Spleen (tissue), 11 donors: ENCODE measurements around the gene CPLX1. TPM values are rescaled to one million over a fixed set of nuclear protein-coding genes. Genes with fewer than 3 reads are reported as not detected.
"Not testable (repeated sequence)": the region's sequence is repeated elsewhere in the genome, so short reads cannot be mapped to it uniquely, and the experiment has no call there.

Experiments used
- DNase-seq: peaks from one replicate; pipeline ENCODE4 v3.0.0-alpha.2; 2020
- H3K27ac ChIP-seq, 8 donors: fragments of 200-600 bp; sonication (generic) in 7 of 8; 1 replicate in 4 of 8; 2 replicates in 4 of 8; pipeline versions ENCODE4 v1.5.0 to v1.8.0; 2016 to 2021; ENCODE audit warnings: inconsistent platforms in 4 of 8, mild to moderate bottlenecking in 4 of 8, moderate library complexity in 1 of 8
- H3K27me3 ChIP-seq, 7 donors: fragments of 200-600 bp; sonication (generic) in 6 of 7; replicated peaks in 1 of 7; 1 replicate in 4 of 7; 2 replicates in 3 of 7; pipeline versions ENCODE4 v1.5.0 to v1.8.0; 2016 to 2021; ENCODE audit warnings: inconsistent platforms in 3 of 7, mild to moderate bottlenecking in 1 of 7
- H3K36me3 ChIP-seq, 6 donors: fragments of 200-600 bp; sonication (generic) in 5 of 6; 1 replicate in 4 of 6; 2 replicates in 2 of 6; pipeline versions ENCODE4 v1.5.0 to v1.8.0; 2016 to 2021; ENCODE audit warnings: inconsistent platforms in 2 of 6
- H3K4me1 ChIP-seq, 6 donors: fragments of 200-600 bp; sonication (generic) in 5 of 6; 1 replicate in 3 of 6; 2 replicates in 3 of 6; pipeline versions ENCODE4 v1.5.0 to v1.8.0; 2016 to 2021; ENCODE audit warnings: inconsistent platforms in 3 of 6
- H3K4me3 ChIP-seq, 8 donors: fragments of 200-600 bp; sonication (generic) in 7 of 8; 1 replicate in 4 of 8; 2 replicates in 4 of 8; pipeline versions ENCODE4 v1.5.0 to v1.8.0; 2016 to 2021; ENCODE audit warnings: inconsistent platforms in 4 of 8, mild to moderate bottlenecking in 4 of 8, moderate library complexity in 2 of 8
- H3K9me3 ChIP-seq, 8 donors: fragments of 200-600 bp; sonication (generic) in 7 of 8; 1 replicate in 4 of 8; 2 replicates in 4 of 8; pipeline versions ENCODE4 v1.5.0 to v1.8.0; 2016 to 2021; ENCODE audit warnings: inconsistent platforms in 4 of 8
- CTCF ChIP-seq, 11 experiments: fragments of 200-600 bp in 7 of 11; fragments of 450-650 bp in 4 of 11; sonication (generic) in 4 of 11; IDR thresholded peaks in 8 of 11; conservative IDR thresholded peaks in 3 of 11; 1 replicate in 7 of 11; 2 replicates in 4 of 11; pipeline versions ENCODE4 v1.4.0 to v1.8.0; 2016 to 2021; ENCODE audit warnings: antibody characterized with exemption in 11 of 11, inconsistent platforms in 4 of 11, mild to moderate bottlenecking in 1 of 11
- POLR2A ChIP-seq, 3 donors: fragments of 450-650 bp; IDR thresholded peaks; one replicate each; pipeline ENCODE4 v1.5.1; 2017; ENCODE audit warnings: antibody characterized with exemption in 3 of 3, mild to moderate bottlenecking in 1 of 3
- POLR2AphosphoS5 ChIP-seq, 3 donors: sonication (generic); formaldehyde crosslinking; IDR thresholded peaks; one replicate each; pipeline ENCODE4 v1.5.1; 2017; ENCODE audit warnings: antibody characterized with exemption in 3 of 3
- WGBS, 5 donors: extraction: QIAGEN DNeasy Blood & Tissue Kit in 3 of 5; methylation state at CpG; one replicate each; pipeline versions ENCODE4 v1.1.5 to v1.1.7; 2013 to 2018; 5-methylcytosine and 5-hydroxymethylcytosine counted together
- intact Hi-C: fragments of 100-400 bp; cut with DNase I; formaldehyde crosslinking; loops from one replicate; pipeline ENCODE4 v1.15.0; 2023; ENCODE audit warnings: low total_unique reads
- polyA plus RNA-seq, 3 donors: library from polyadenylated mRNA; stranded (reverse); fragments of 200-250 nt; gene quantifications; one replicate each; pipeline ENCODE4 v1.2.1, GENCODE V29; 2013
- total RNA-seq, 7 donors: library from RNA; depleted of rRNA in 3 of 7; stranded (reverse); fragments of >200 nt in 3 of 7; fragmentation: NEBNext Ultra II Directional in 4 of 7; extraction: Animal tissue kit (Norgen Biotek cat#: 25700) in 4 of 7; gene quantifications; one replicate each; pipeline versions ENCODE4 v1.1.0 to v1.2.1, GENCODE V29; 2016 to 2021
- donor health status: healthy with polysubstance abuse.
- donor health status: DM: no; HTN: no; CAD: no; lungs with moderate emphysema.
- donor health status: DM: no; HTN: no; CAD: no.
- donor health status: Bipolar disorder and iron deficiency.
- donor health status: healthy.
- donor health status: DM: no; HTN: no; CAD: no.
- donor health status: DM: yes; HTN: yes; CAD: no.

CPLX1 gene
- total and polyA plus RNA-seq, 10 donors: 1.3 to 20.7 (median 11.5) TPM

- no peak overlapping the region for H3K27ac ChIP-seq
- intact Hi-C loops: no loop called here
- no peaks in the 10 kb centered on the region for H3K9me3 ChIP-seq
- H3K4me1 ChIP-seq: peaks cover 0 to 10% (median 3%) of the 10 kb centered on the region in 6 donors
- DNase-seq: no peak
- H3K4me3 ChIP-seq: no peak overlapping the region
- no peaks in the 10 kb centered on the region for H3K27me3 ChIP-seq
- no peak for TF ChIP-seq CTCF (IDR thresholded peaks at IDR 0.05 in 8 of 11, conservative IDR thresholded peaks at IDR 0.05 in 3 of 11)
- no peak for TF ChIP-seq POLR2A (IDR thresholded peaks at IDR 0.05)
- no peak for TF ChIP-seq POLR2AphosphoS5 (IDR thresholded peaks at IDR 0.05)
- 81 to 87% (median 83%) methylated on average over 16 of the region's 16 CpGs for WGBS, 5 donors
- peaks cover 2 to 95% (median 68%) of the 10 kb centered on the region in 6 donors for H3K36me3 ChIP-seq
These were observed 87.1 kb downstream of the CPLX1 start for GRCh38 chr4:738781-739280.

GRCh38 chr4:736561-736960, 89.4 kb downstream of the CPLX1 start:
- DNase-seq, H3K27ac ChIP-seq, H3K9me3 ChIP-seq, H3K4me1 ChIP-seq, intact Hi-C loops, H3K27me3 ChIP-seq, H3K4me3 ChIP-seq: not testable (repeated sequence)
- H3K36me3 ChIP-seq: peaks cover 2 to 97% (median 84%) of the 10 kb centered on the region in 6 donors
- 96 to 99% (median 97%) methylated on average over 28 to 33 of the region's 34 CpGs for WGBS, 5 donors

GRCh38 chr4:735583-735982, 90.3 kb downstream of the CPLX1 start:
- H3K36me3 ChIP-seq: peaks cover 2 to 96% (median 83%) of the 10 kb centered on the region in 6 donors
- intact Hi-C loops: no loop called here
- no peaks in the 10 kb centered on the region for H3K27me3 ChIP-seq
- no peak overlapping the region for H3K27ac ChIP-seq
- 93 to 98% (median 96%) methylated on average over 8 of the region's 8 CpGs for WGBS, 5 donors
- no peak overlapping the region for H3K4me3 ChIP-seq
- DNase-seq: no peak
- no peaks in the 10 kb centered on the region for H3K4me1 ChIP-seq
- no peak for TF ChIP-seq CTCF (IDR thresholded peaks at IDR 0.05 in 8 of 11, conservative IDR thresholded peaks at IDR 0.05 in 3 of 11)
- peak in 1 of 3 donors; percentile 24 for TF ChIP-seq POLR2AphosphoS5 (IDR thresholded peaks at IDR 0.05)
- TF ChIP-seq POLR2A (IDR thresholded peaks at IDR 0.05): no peak
- H3K9me3 ChIP-seq: no peaks in the 10 kb centered on the region

Other genes with a start within 250 kb of the CPLX1 start
- not detected for gene TMEM271, start 249.8 kb downstream of the CPLX1 start, total RNA-seq
- gene TMEM271, start 249.8 kb downstream of the CPLX1 start, polyA plus RNA-seq: not detected
- 10 to 100 TPM in 6 of 7 donors, 1 to 10 TPM in 1; 10.0 to 19.8 (median 15.8) TPM for gene PDE6B, start 200.6 kb downstream of the CPLX1 start, total RNA-seq
- gene PDE6B, start 200.6 kb downstream of the CPLX1 start, polyA plus RNA-seq: 1 to 10 TPM; 4.4 to 7.7 (median 6.1) TPM
- gene ATP5ME, start 151.9 kb downstream of the CPLX1 start, total RNA-seq: 100 to 1,000 TPM in 4 of 7 donors, 10 to 100 TPM in 3; 51.7 to 187 (median 160) TPM
- gene ATP5ME, start 151.9 kb downstream of the CPLX1 start, polyA plus RNA-seq: 100 to 1,000 TPM; 444 to 497 (median 461) TPM
- 10 to 100 TPM in 6 of 7 donors, 1 to 10 TPM in 1; 9.2 to 28.2 (median 14.6) TPM for gene MYL5, start 151.6 kb downstream of the CPLX1 start, total RNA-seq
- 10 to 100 TPM; 18.9 to 32.6 (median 20.0) TPM for gene MYL5, start 151.6 kb downstream of the CPLX1 start, polyA plus RNA-seq
- 10 to 100 TPM; 11.2 to 28.8 (median 21.2) TPM for gene SLC49A3, start 137.0 kb downstream of the CPLX1 start, total RNA-seq
- gene SLC49A3, start 137.0 kb downstream of the CPLX1 start, polyA plus RNA-seq: 10 to 100 TPM in 2 of 3 donors, 1 to 10 TPM in 1; 5.6 to 19.3 (median 11.7) TPM
- gene PCGF3, start 120.3 kb downstream of the CPLX1 start, total RNA-seq: 100 to 1,000 TPM in 1 of 7 donors, 10 to 100 TPM in 6; 52.0 to 102 (median 80.3) TPM
- gene PCGF3, start 120.3 kb downstream of the CPLX1 start, polyA plus RNA-seq: 10 to 100 TPM; 29.7 to 84.2 (median 53.3) TPM
- gene GAK, start 106.2 kb upstream of the CPLX1 start, total RNA-seq: 100 to 1,000 TPM; 154 to 212 (median 179) TPM
- gene GAK, start 106.2 kb upstream of the CPLX1 start, polyA plus RNA-seq: 100 to 1,000 TPM; 112 to 249 (median 203) TPM
- 10 to 100 TPM; 38.2 to 76.8 (median 56.6) TPM for gene TMEM175, start 106.3 kb upstream of the CPLX1 start, total RNA-seq
- 10 to 100 TPM; 59.4 to 83.9 (median 78.6) TPM for gene TMEM175, start 106.3 kb upstream of the CPLX1 start, polyA plus RNA-seq
- gene DGKQ, start 147.4 kb upstream of the CPLX1 start, total RNA-seq: 10 to 100 TPM; 13.6 to 26.3 (median 17.0) TPM
- gene DGKQ, start 147.4 kb upstream of the CPLX1 start, polyA plus RNA-seq: 10 to 100 TPM in 1 of 3 donors, 1 to 10 TPM in 2; 6.3 to 15.4 (median 9.3) TPM
- 10 to 100 TPM; 18.3 to 58.3 (median 37.9) TPM for gene IDUA, start 160.9 kb upstream of the CPLX1 start, total RNA-seq
- gene IDUA, start 160.9 kb upstream of the CPLX1 start, polyA plus RNA-seq: 10 to 100 TPM; 11.5 to 26.5 (median 19.1) TPM
- under 1 TPM in 6 of 7 donors, not detected in 1; 0.07 to 0.68 (median 0.19) TPM for gene SLC26A1, start 167.3 kb upstream of the CPLX1 start, total RNA-seq
- gene SLC26A1, start 167.3 kb upstream of the CPLX1 start, polyA plus RNA-seq: under 1 TPM; 0.24 to 0.48 (median 0.30) TPM
- gene FGFRL1, start 185.5 kb upstream of the CPLX1 start, total RNA-seq: 10 to 100 TPM in 5 of 7 donors, 1 to 10 TPM in 2; 7.9 to 20.6 (median 13.2) TPM
- gene FGFRL1, start 185.5 kb upstream of the CPLX1 start, polyA plus RNA-seq: 1 to 10 TPM; 1.4 to 4.6 (median 1.5) TPM